ENCODE data around the gene SYT15.
"Not testable (repeated sequence)": the region's sequence is repeated elsewhere in the genome, so short reads cannot be mapped to it uniquely, and the experiment has no call there.

DNA sequence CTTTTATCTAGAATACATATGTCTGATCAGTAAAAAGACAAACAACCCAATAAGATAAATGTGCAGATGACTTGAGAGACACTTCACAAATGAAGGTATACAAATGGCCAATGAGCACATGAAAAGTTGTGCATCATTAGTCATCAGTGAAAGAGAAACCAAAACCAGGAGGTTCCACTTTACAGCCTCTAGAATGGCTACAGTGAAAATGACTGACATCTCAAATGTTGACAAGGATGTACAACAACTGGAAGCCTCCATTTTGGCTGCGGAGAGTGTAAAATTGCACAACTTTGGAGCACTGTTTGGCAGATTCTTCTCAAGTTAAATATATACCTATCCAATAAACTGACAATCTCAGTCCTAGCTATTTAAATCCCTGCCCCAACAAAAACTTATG is 21.6 kb downstream of the SYT15 start:
- not testable (repeated sequence) for TF ChIP-seq ARNTL (CRISPR knock-in tag; IDR thresholded peaks at IDR 0.05); FOSL1 (CRISPR knock-in tag; IDR thresholded peaks at IDR 0.05; ENCODE audit: borderline replicate concordance); PCBP2 (optimal IDR thresholded peaks at IDR 0.05; ENCODE audit: low read depth, low read length, poor library complexity, severe bottlenecking); ZNF841 (CRISPR knock-in tag; IDR thresholded peaks at IDR 0.05; ENCODE audit: borderline replicate concordance); POLR2AphosphoS5 (IDR thresholded peaks at IDR 0.05; ENCODE audit: low read depth, low read length); ZSCAN22 (CRISPR knock-in tag; IDR thresholded peaks at IDR 0.05)
